Nephron progenitor cell (in vitro differentiated cells): ENCODE results near the gene GPR132.

Experiments used
- DNase-seq: peaks from one replicate; pipeline ENCODE4 v3.0.0; 2021
- H3K27ac Mint-ChIP-seq: 2 replicates; pipeline ENCODE4 v1.8.0; 2021; ENCODE audit warnings: mild to moderate bottlenecking, moderate library complexity, mixed read lengths
- H3K27me3 Mint-ChIP-seq: 2 replicates; pipeline ENCODE4 v1.8.0; 2021; ENCODE audit warnings: mild to moderate bottlenecking, low read depth, mixed read lengths; ENCODE audit not compliant: poor library complexity
- H3K36me3 Mint-ChIP-seq: 2 replicates; pipeline ENCODE4 v1.8.0; 2021; ENCODE audit warnings: low read depth, mixed read lengths
- H3K4me1 Mint-ChIP-seq: 2 replicates; pipeline ENCODE4 v1.8.0; 2021; ENCODE audit warnings: mixed read lengths
- H3K4me3 Mint-ChIP-seq: 2 replicates; pipeline ENCODE4 v1.8.0; 2021; ENCODE audit warnings: mild to moderate bottlenecking, moderate library complexity, mixed read lengths
- H3K9me3 Mint-ChIP-seq: 2 replicates; pipeline ENCODE4 v1.8.0; 2021; ENCODE audit warnings: mild to moderate bottlenecking, moderate library complexity, mixed read lengths
- TF ChIP-seq, protein P1 (sequence below): fragments of 200-600 bp; sonication (generic); IDR thresholded peaks from 2 replicates; pipeline ENCODE4 v1.5.0; 2021; ENCODE audit warnings: antibody characterized with exemption

Gene GPR132

GRCh38 chr14:105089746-105090492, 24.7 kb upstream of the GPR132 start:
- H3K4me3 Mint-ChIP-seq = no peak overlapping the region
- no peak overlapping the region for H3K27ac Mint-ChIP-seq
- H3K9me3 Mint-ChIP-seq = no peaks in the 10 kb centered on the region
- no peak for DNase-seq
- H3K4me1 Mint-ChIP-seq = peaks cover 31% of the 10 kb centered on the region
- peaks cover 21% of the 10 kb centered on the region for H3K27me3 Mint-ChIP-seq
- TF ChIP-seq, protein P1, sequence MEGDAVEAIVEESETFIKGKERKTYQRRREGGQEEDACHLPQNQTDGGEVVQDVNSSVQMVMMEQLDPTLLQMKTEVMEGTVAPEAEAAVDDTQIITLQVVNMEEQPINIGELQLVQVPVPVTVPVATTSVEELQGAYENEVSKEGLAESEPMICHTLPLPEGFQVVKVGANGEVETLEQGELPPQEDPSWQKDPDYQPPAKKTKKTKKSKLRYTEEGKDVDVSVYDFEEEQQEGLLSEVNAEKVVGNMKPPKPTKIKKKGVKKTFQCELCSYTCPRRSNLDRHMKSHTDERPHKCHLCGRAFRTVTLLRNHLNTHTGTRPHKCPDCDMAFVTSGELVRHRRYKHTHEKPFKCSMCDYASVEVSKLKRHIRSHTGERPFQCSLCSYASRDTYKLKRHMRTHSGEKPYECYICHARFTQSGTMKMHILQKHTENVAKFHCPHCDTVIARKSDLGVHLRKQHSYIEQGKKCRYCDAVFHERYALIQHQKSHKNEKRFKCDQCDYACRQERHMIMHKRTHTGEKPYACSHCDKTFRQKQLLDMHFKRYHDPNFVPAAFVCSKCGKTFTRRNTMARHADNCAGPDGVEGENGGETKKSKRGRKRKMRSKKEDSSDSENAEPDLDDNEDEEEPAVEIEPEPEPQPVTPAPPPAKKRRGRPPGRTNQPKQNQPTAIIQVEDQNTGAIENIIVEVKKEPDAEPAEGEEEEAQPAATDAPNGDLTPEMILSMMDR = no peak
- H3K36me3 Mint-ChIP-seq = no peaks in the 10 kb centered on the region

GRCh38 chr14:105088812-105089745, 23.8 kb upstream of the GPR132 start:
- Mint-ChIP-seq H3K4me3 (no peak overlapping the region), H3K27ac (no peak overlapping the region), H3K9me3 (no peaks in the 10 kb centered on the region), H3K27me3 (peaks cover 19% of the 10 kb centered on the region), H3K4me1 (peaks cover 25% of the 10 kb centered on the region), H3K36me3 (no peaks in the 10 kb centered on the region)
- no peak for DNase-seq
- TF ChIP-seq, protein P1 = no peak

- Mint-ChIP-seq H3K27ac (no peak overlapping the region), H3K4me3 (peak overlapping the region; percentile 74), H3K27me3 (peaks cover 19% of the 10 kb centered on the region), H3K9me3 (no peaks in the 10 kb centered on the region), H3K4me1 (peaks cover 25% of the 10 kb centered on the region), H3K36me3 (no peaks in the 10 kb centered on the region)
- peak; percentile 83 for DNase-seq
- TF ChIP-seq, protein P1 = no peak
These were observed 23.0 kb upstream of the GPR132 start for GRCh38 chr14:105087963-105088811.

DNA sequence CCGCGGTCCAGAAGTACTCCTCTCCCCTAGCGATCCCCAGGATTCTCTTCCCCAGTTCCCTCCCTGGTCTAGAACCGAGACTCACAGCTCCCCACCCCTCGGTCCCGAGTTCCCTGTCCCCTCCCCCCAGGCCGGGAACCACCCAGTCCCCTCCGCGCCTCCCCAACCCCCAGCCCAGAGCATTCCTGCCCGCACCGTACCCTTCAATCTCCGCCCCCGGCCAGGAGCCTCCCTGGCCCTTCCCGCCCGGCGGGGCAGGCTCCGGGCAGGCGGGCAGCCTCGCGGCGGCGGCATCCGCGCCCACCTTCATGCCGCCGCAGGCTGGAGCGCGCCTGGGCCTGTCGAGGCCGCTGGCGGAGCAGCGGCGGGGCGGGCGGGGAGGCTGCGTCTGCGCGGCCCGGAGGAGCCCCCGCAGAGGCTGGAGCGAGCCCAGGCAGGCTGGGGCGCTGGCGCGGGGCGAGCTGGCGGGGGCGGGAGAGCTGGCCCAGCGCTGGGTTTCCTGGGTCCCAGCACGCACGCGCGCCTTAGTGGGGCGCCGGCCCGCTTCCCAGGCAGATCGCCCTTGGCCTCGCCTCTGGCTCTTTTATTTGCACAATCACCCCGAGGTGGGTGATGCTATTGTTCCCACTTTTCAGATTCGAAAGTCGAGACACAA, 22.2 kb upstream of the GPR132 start:
- no peaks in the 10 kb centered on the region for H3K9me3 Mint-ChIP-seq
- H3K27me3 Mint-ChIP-seq = peaks cover 19% of the 10 kb centered on the region
- TF ChIP-seq, protein P1 = no peak
- H3K4me1 Mint-ChIP-seq = peaks cover 24% of the 10 kb centered on the region
- H3K27ac Mint-ChIP-seq = no peak overlapping the region
- H3K36me3 Mint-ChIP-seq = no peaks in the 10 kb centered on the region
- peak overlapping the region; percentile 74 for H3K4me3 Mint-ChIP-seq
- DNase-seq = peak; percentile 56

DNA sequence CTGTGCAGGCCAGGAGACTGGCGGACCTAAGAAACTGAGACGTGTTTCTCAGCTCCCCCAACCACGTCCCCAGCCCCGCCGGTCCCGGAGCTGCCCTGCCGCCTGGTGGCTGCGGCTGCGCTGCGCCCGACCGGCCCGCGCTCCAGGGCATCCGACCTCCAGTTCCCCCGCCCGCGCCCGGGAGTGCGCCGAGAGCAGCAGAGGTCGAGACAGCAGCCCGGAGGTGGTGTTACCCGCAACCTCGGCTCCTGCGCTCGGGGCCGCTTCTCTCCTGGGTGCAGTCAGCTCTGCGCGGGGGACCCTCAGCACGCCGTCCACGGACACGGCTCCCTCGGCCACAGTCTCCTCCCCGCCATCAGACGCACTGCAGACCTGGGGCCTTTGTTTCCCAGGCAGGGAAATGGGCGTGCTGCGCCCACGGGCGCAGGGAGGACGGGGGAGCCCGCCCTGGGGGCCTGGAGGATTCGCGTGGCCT, 21.6 kb upstream of the GPR132 start:
- Mint-ChIP-seq H3K4me3 (peak overlapping the region; percentile 65), H3K27ac (no peak overlapping the region), H3K9me3 (peaks cover 2% of the 10 kb centered on the region)

More for the DNA sequence above, 21.6 kb upstream of the GPR132 start:
- H3K36me3 Mint-ChIP-seq = no peaks in the 10 kb centered on the region
- peaks cover 19% of the 10 kb centered on the region for H3K4me1 Mint-ChIP-seq
- peak; percentile 92 for DNase-seq
- peaks cover 22% of the 10 kb centered on the region for H3K27me3 Mint-ChIP-seq
- TF ChIP-seq, protein P1 = peak; percentile 66
